ENCODE measurements around the gene B3GALT6.
A peak's percentile ranks its signal among the peaks of the same experiment; 100 is the strongest.

B3GALT6 gene

DNA sequence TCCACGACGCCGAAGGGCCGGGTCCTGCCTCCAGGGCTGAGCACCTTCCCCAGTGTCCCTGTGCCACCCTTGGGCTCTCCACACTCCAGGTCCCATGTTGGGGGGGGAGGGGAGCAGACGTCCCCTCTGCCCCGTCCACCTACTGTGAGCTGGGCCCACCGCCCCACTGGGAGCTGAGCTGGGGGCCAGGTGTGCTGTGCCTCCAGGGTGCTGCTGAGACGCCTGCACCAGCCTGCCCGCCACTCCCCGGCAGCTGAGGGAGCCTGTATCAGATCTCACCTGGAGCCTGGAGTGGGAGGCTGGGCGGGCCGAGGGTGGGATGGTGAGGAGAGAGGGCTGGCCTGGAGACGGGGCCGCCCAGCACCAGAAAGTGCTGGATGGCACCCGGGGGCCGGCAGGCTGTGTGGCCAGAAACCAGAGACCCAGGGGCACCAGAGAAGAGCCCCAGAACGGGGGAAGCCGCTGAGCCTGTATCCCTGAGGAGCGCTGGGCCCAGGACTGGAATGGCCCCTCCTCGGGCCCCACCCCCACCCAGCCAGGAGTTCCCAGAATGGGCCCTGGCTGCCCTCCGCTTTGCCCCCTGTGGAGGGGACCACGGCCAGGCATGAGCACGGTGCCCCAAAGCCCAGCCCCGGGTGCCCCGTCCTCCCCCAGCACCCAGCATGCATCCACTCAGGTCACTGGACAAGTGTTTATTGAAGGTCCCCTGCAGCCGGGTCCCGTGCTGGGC is 29.0 kb upstream of the B3GALT6 start:
- DNase-seq: no peak

DNA sequence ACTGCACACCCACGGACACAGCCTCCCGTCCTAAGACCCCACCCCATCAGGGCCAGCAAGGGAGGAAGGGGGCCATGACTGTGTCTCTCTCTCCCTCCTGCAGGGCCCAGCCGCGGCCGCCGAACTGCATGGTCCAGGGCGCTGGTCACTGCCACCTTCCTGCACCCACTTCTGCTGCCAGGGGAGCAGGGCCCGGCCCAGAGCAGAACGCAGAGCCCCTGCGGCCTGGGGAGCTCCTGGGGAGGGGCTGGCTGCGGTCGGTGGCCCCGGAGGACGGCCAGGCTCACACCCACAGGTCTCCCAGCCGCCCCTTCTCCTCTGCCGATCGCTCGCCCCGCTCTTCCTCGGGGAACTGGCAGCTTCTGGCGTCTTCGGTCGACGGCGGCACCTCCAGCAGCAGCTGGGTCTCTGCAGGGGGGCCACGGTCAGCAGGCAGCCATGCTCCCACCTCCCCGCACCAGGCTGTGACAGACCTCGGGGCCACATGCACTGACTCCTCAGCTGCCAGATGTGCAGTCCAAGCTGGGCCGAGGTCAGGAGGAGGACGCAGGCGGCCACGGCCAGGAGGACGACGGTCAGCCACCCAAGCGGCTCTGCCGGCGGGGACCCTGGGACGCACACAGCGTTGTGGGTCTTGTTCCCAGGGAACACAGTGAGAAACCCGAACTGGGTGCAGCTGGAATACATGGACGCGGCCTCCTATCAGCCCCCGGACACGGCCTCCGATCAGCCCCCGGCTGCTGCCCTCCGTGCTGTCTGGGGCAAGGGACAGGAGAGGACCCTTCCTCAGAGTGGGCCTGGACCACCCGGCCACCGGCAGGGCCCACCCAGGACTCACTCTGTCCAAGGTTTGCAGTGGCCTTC is 28.2 kb upstream of the B3GALT6 start:
- no peak for DNase-seq

DNA sequence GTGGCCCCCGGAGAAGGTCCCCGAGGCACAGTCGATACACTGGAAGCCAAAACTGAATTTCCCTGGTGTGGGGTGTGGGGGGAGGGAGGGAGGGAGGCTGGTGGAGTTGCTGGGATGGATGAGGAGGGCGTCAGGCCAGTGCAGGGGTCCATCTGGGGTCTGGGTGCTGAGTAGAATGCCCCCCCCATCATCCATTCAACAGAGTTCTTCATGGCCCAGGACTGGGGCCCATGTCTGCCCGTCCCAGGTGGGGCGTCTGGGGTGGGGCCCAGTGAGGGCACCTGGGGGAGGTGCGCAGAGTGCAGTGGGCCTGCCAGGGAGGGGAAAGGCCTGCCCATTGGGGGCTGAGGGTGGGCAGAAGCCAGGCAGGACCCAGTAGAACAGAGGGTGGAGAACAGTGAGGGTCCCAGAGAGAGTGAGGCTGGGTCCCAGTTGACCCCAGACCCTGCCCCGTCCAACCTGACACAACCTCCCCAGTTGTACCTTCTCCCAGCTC is 27.6 kb upstream of the B3GALT6 start:
- DNase-seq: no peak

DNA sequence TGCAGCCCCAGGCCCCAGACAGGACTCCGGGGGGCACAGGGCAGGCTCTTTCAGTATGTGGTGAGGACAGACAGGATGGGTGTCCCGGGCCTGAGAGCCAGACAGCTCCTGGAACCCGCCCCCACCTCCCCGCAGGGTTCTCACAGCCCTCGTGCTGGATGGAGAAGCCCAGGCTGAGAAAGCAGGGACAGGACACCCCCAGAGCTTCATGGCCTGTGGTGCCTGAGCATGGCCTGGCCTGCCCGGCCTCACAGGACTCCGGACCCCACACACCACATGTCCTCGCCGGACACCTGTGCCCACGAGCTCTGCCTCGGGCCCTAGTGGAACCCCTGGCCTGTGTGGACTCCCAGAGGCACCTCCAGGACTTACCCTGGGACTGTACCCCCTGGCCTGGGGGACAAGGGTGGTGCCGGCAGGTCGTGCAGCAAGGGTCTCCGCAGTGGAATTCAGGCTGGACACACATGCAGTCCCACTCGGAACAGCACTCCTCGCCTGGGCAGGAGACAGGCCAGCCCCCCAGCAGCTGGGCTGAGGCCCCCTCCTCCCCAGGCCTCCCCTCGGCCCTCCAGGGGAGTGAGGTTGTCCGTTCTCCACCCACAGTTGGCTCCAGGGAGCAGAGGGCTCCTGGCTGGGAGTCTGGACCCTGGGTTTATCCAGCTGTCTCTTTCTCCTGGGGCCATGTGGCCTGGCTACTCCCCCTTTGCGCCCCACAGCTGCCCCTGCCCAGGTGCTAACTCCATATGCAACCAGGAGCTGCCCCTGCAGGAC is 26.9 kb upstream of the B3GALT6 start:
- DNase-seq: no peak

DNA sequence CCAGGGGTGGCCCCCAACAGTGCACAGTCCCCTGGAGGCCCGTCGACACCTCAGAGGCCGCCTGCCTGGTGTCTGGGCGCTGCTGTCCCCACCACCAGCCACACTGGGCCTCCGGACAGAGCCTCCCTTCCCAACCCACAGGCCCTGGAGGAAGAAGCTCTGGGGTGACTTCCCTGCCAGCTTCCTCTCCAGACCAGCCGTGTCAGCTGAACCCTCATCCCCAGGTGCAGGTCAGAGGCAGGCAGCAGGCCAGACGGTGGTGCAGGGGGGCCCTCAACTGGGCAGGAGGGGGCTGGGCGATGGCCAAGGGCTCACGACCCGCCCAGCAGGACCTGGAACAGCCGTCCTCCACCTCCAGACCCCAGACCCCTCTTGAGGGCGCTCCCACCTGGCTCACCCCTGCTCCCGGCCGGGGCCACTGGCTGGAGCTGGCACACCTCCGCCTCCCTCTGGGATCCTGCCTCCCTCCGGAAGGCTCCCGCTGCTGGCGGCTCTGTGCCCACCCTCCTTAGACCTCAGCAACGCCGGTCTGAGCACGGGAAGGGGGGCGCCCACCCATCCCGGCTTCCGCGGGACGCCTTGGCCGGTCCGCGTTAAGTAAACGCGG is 26.2 kb upstream of the B3GALT6 start:
- DNase-seq: no peak

DNA sequence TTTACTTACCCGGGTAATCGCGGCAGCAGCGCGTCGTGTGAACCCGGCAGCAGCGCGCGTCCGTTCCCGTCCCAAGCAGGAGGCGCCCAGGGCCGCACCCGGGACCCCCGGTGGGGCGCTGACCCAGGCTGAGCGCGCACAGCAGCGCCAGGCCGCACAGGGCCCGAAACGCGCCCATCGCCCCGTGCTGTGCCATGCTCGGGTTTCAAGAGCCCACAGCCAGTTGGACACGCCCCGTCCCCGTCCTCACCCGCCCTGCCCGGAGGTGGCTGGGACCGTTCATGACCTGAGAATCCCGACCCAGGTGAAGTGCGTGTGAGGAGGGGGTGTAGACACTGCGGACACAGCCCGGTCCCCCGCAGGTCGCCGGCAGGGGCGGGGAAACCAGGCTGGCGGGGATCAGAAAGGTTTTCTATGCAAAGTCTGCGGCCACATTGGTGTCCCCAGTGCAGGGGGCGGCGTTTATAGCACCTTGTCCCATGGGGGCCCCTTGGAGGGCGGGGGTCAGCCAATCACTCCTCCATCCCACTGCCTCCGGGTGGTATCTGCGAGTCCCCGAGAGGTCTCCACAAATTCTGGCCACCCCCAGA is 25.6 kb upstream of the B3GALT6 start, which contains the start of gene TNFRSF18:
Gene TNFRSF18 (minus strand): TSS at position 217 of the 590 bp plus-strand sequence. CDS start 21 bp downstream, at position 196.
- no peak for DNase-seq

DNA sequence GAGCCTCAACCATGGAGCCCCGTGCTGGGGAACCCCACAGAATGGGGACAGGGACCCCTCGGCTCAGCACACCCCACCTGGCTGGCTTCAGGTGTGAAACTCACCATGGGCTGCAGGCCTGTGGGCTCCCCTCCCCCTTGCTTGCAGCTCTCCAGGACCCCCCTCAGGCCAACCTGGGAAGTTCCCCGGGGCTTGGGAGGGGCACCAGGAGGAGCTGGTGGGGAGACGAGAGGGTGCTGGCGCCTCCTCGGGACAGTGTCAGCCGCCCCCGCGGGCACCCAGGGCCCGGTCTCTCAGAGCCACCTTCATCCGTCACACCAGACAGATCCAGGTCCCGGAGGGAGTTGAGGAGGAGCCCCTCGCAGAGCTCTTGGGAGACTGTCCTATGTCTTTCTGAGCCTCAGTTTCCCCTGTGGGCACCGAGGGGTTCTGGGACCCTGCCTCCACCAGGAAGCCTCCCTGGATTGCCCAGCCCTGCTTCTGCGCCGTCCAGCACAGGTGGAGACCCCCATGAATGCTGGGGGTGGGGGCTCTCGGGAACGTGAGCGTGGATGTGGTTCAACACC is 25.0 kb upstream of the B3GALT6 start:
- no peak for DNase-seq

DNA sequence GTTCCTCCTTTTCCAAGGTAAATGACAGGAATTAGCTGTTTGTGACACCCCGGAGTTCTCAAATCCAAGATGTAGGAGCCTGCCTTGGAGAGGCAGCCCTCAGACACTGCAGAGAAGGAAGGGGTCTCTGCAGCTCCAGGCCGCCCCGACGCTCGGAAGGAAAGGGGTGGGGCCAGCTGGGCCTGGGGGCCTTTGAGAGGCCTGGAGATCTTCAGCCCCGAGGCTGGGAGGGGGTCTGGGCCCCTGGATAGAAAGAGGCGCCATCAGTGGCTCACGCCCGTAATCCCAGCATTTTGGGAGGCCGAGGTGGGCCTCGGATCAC is 24.5 kb upstream of the B3GALT6 start:
- no peak for DNase-seq

DNA sequence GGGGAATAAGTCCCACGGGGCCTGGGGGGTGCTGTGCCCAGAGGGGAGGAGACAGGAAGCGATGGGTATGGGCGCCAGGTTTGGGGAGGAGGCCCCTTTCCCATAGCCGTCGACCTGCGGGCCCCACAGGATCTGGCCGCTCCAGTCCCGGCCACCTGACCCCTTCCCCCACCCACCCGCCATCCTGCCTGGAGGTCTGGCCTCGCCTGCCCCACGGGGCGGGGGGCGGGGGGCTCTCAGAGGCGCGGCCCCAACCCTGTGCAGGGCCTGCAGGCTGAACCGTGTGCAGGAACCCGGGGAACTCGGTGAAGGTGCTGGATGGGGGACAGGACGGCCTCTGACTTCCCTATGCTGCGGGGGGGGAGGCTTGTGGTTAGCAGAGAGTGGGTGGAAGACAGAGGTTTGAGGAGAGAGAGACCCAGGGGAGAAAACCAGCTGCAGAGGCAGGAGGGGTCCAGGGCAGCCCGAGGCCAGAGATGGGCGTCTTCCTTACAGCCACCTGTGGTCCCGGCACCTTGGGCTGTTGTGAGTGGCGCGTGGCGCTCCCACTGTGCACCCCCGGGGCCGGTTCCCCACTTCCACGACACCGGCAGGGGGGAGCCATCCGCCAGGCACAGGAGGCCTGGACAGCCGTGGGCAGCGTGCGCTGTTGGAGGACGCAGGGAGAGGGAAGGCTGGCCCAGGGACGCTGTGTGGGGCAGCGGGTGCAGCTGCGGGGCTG is 23.2 kb upstream of the B3GALT6 start:
- DNase-seq: peak; percentile 37

DNA sequence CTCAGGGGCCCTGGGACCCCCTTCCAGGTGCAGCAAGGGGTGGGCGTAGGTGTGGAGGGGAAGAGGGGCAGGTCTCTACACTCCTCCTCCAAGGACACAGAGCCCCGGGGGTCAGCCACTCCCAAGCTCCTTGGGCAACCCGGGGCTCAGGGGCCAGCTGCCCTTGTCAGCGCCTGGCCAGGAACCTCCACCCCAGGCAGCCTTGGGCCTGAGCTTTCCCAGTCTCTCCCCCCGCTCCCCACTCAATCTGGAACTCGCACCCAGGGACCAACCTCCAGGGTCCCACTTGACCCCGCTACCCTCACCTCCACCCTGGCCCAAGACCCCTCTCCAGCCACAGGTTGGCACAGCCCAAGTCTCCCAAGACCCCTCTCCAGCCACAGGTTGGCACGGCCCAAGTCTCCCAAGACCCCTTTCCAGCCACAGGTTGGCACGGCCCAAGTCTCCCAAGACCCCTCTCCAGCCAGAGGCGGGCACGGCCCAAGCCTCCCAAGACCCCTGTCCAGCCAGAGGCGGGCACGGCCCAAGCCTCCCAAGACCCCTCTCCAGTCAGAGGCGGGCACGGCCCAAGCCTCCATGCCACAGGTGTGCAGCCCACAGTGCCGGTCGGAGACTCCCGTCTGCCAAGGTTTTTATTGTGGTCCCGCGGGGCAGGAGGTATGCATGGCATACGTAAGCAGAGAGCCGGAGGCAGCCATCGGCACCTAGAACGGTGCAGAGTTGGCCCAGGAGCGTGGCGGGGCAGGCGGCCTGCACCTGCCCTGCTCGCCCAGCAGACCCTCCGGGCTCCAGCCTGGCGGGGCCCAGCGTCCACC is 21.1 kb upstream of the B3GALT6 start:
- no peak for DNase-seq

DNA sequence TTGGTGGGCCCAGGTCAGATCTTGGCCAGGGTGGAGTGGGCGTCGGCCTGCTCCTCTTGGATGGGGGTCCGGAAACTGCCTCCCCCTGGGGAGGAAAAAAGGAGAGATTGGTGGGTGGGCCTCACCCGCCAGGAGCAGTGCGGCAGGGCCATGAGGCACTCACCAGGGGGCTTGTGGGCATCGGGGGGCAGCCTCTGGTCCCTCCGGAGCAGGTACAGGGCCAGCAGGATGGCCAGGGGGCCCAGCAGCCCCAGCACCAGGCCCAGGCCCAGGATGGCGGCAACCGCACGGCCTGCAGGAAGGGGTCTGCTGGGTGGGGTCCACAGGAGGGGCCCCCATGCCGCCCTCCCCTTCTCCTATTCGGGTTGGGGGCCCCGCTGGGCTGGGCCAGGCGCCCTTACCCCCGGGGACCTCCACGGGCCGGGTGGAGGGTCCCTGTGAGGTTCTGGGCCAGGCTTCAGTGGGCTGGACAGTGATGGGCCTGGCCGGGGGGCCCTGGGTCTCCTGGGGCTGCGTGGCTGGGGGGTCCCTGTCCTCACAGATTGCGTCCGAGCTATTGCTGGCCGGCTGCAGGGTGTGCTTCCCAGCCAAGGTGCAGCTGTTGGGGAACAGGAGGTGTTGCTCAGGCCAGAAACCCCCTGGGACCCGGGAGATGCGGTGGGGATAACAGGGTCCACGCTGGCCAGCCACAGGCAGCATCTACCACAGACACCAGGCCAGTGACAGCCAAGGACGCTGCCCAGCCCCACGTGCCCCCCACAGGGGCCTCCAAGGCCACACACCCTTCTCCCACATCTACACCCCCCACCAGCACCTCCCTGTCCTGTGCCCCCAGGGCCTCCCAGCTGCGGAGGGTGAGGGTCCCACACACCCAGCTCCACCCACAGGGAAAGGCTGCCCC is 20.2 kb upstream of the B3GALT6 start:
- DNase-seq: no peak

DNA sequence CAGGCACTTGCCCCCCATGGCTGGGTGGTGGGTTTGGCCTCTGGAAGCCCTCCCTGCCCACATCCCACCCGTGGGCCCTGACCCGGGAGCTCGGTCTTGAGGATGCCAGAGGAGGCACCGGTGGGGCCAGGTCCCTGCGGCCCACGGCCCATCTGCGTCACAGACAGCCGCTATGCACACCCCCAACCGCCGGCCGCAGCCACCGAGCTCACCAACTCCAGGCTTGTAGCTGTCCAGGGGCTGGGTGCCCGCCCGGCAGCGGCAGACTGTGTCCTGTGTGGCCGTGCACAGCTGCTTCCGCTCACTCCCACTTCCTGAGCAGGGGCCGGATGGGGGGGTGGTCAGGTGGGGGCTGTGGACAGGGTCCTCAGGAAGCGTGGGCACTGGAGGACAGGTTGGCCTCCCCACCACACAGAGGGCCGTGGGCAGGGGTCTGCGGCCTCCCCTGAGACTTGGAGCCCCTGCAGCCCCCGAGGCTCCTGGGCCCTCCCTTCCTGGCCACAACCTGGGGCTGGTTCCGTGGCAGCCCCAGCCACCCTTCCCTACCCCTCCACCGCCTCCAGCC is 19.2 kb upstream of the B3GALT6 start:
- peak; percentile 47 for DNase-seq

DNA sequence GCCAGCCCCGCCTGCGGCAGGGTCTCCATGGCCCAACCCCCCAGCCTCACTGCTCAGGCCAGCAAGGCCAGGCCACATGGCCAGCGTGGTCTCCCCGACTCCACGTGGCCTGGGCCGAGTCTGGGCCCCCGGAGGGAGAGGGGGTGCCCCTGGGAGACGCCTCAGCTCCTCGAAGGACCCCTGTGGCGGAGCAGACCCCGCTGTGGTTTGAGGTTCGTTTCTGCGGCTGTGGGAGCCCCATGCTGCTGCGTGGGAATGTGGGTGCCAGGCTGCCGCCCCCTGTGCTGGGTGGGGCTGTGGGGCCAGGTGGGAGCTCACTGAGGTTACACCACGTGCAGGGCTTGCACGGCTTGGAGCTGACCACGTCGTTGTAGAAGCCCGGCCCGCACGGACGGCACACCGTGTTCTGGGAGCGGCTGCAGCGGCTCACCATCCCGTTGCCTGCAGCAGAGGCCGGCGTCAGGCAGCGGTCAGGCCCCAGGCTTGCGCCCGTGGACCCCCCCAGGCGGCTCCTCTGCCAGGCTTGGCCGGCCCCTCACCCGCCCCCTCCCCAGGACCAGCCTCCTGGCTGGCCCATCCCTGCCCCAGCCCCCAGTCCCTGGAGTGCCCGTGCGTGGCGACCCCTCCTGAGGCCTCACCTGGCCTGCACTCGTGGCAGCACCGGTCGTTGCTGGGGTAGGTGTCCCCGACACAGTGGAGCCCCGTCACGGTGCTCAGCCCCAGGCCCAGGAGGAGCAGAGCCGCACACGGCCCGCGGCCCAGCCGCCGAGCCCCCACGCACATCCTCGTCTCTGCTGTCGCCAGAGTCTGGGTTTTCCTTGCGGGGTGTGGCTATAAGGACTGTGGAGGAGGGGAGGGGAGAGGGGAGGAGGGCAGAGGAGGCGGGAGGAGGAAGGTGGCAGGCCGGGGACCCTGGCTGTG is 18.4 kb upstream of the B3GALT6 start, which contains the start of gene TNFRSF4:
Gene TNFRSF4 (minus strand): TSS at position 809 of the 921 bp plus-strand sequence. CDS start 26 bp downstream, at position 783.
- DNase-seq: peak; percentile 32

DNA sequence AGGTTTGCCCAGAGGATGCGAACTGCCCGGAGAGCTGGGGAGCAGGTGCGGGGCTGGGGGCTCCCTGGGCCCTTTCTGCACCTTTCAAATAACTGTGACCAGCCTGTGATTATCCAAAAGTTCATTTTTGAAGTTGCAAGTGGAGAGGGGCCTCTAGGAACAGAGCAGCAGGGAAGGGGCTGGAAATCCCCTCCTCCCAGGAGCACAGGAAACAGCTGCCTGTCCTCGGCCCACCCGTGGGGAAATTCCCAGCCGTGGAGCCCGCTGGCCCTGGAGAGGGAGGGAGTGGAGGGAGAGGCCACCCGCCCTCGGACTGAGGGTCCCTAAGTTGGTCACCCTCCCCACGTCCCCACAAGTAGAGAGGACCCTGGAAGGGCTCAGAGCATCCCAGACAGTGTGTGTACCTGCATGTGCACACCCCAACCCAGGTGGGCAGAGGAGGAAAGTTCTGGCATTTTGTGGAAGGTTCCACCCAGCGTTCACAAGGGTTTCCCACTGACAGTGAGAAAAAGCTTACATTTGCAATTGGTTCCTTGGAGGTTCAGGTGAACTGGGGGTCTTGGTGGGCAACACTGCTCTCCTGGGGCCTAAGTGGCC is 16.9 kb upstream of the B3GALT6 start:
- no peak for DNase-seq

DNA sequence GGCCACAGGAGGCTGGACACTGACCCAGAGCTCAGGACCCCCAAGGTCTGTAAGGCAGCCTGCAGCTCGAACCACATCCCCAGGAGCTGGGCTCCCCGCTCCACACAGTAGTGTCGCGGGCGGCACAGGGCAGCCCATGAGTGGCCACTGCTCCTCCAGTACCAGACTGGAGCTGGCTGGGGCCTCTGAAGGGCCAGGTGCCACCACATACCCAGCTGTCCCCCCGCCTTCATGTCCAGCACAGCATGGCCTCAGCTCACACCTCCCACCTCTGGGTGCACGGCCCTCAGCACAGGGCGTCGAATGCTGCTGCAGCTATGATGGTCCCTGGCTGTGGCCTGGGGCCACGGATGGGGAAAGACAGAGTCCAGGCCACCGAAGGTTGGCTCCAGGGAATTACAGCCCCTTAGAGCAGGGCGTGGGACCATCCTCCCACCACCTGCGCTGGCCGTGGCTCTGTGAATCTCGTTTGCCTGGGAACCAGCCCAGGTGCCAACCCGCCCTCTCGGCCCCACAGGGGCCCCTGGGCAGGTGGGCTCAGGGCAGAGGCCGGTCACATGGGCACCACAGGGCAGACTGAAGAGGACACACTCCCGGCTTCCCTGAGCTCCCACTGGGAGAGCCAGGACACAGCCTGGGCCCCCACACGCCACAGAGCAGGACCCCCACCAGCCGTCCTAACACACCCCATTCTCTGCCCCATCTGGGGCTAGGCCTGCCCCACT is 16.0 kb upstream of the B3GALT6 start:
- DNase-seq: no peak

DNA sequence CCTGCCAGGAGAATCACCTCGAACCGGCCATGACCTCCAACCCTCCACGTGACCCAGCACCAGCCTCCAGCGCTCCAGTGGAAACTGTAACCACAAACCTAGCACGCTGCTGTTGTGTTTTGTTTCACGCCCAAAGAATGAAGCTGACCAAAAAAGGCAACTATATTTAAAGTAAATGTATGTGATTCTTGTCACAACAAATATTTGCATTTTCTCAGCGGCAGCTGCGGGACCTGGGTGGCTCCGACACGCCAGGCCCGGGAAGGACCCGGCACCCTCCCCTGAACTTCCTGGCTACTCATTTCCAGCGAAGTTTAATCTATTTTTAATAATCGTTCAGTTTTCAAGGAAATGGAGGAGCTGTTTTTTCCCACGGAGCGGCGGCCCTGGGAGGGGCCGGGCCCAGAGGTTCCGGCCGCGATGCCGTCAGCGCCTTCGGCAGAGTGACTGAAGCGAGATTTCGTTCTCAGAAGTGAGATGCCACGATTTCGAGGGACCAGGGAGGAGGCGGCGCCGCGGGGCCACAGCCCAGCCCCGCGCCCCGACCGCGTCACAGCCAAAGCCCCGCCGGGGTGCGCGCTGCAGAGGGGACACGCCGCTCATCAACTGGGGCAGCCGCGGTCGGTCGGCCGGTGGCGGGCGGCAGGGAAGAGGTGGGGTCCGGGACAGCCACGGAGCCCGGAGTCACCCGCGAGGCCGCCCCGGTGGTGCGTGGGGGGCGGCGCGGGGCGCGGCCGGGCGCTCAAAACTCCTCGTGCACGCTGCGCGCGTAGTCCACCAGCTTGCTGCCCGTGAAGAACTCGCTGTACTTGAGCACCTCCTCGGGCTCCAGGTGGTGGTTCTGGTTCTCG is 15.0 kb upstream of the B3GALT6 start:
- no peak for DNase-seq

All from activated gamma-delta T cell treated with Interleukin-2 at 50 U/mL for 16 hours (primary cell).